GM21360 (cell line): Measurements from ENCODE around the gene UTP18.
"Not testable (repeated sequence)": the region's sequence is repeated elsewhere in the genome, so short reads cannot be mapped to it uniquely, and the experiment has no call there.

Experiments
- ATAC-seq: cut with Tn5 transposase; IDR thresholded peaks from one replicate; pipeline ENCODE4 v1.9.1; 2021; ENCODE audit warnings: mild to moderate bottlenecking, moderate library complexity; ENCODE audit not compliant: unreplicated experiment

The UTP18 gene

DNA sequence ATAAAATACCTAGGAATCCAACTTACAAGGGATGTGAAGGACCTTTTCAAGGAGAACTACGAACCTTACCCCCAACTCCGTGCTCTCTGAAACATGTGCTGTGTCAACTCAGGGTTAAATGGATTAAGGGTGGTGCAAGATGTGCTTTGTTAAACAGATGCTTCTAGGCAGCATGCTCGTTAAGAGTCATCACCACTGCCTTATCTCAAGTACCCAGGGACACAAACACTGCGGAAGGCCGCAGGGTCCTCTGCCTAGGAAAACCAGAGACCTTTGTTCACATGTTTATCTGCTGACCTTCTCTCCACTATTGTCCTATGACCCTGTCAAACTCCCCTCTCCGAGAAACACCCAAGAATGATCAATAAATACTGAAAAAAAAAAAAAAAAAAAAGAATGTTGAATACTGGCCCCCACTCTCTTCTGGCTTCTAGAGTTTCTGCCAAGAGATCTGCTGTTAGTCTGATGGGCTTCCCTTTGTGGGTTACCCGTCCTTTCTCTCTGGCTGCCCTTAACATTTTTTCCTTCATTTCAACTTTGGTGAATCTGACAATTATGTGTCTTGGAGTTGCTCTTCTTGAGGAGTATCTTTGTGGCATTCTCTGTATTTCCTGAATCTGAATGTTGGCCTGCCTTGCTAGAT lies 70.6 kb downstream of the UTP18 start:
- not testable (repeated sequence) for ATAC-seq

DNA sequence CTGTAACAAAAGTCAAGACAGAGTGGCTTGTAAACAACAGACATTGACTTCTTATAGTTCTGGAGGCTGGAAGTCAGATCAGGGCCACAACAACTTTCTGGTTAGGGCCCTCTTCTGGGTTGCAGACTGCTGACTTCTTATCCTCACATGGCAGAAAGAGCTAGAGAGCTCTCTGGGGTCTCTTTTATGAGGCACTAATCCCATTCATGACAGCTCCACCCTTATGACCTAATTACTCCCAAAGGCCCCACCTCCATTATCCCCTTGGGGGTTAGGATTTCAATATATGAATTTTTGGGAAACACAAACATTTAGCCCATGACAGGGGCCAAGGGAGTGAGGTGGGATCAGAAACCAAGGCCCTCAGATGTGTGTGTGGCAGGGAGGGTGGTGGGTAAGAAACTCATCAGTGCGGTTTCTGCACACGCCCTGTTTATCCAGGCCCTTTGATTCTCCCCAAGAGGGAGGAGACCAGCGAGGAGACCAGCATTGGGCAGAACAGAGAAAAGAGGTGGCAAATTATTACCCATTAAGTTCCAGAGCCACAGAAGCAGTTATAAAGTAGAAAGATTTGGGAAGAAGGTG lies 74.8 kb downstream of the UTP18 start:
- no peak for ATAC-seq

GRCh38 chr17:51335883-51336822 lies 75.8 kb downstream of the UTP18 start:
- no peak for ATAC-seq

GRCh38 chr17:51341457-51341856 lies 81.1 kb downstream of the UTP18 start:
- no peak for ATAC-seq

GRCh38 chr17:51342257-51342656 lies 81.9 kb downstream of the UTP18 start:
- ATAC-seq = no peak

- ATAC-seq = no peak
Observed at GRCh38 chr17:51344532-51344931, 84.2 kb downstream of the UTP18 start.

GRCh38 chr17:51346218-51346982 lies 86.1 kb downstream of the UTP18 start:
- ATAC-seq = no peak
